ENCODE data around the gene AFP.

GRCh38 chr4:73439991-73440390 is 4.0 kb downstream of the AFP start:
- TF ChIP-seq POLR2A (IDR thresholded peaks at IDR 0.05; ENCODE audit: low read length) (no peak), GATA1 (IDR thresholded peaks at IDR 0.05; ENCODE audit: low read depth, low read length) (no peak)

Measured in erythroblast (primary cell).